ENCODE data around the gene EFCAB11. TPM values are rescaled to one million over a fixed set of nuclear protein-coding genes. Genes with fewer than 3 reads are reported as not detected.

The EFCAB11 gene
- total RNA-seq, 2 experiments from 2014 or later, result 0.36 to 0.47 TPM

DNA sequence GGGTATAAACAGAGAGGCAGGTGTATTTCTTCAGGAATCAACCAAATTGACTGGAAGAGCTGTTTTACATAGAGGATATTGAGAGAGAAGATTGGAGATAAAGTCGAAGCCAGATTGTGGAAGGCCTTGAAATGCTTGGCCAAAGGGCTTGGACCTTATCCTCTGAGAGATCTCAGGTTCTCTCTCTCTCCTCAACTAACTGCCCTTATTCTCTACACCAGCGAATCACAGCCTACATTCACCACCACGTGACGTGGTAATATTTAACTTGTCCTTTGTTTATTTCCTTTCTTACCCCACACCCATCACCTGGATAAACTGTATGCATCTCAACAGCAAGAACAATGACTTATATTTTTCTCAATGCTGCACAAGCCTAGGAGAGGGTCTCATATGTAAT lies 207.4 kb downstream of the EFCAB11 start:
- ChIA-PET CTCF (no interaction called here), POLR2A (no interaction called here)
- Mint-ChIP-seq H3K4me3 (no peak overlapping the region), H3K9me3 (peaks cover 7% of the 10 kb centered on the region), H3K36me3 (ENCODE audit: low read depth) (no peaks in the 10 kb centered on the region), H3K27me3 (no peaks in the 10 kb centered on the region), H3K27ac (no peak overlapping the region), H3K4me1 (ENCODE audit: low read depth) (peaks cover 37% of the 10 kb centered on the region)
- no peaks in the 10 kb centered on the region for H3K36me3 ChIP-seq (ENCODE audit: insufficient read depth, low read length)
- no peaks in the 10 kb centered on the region for H3K27me3 ChIP-seq (ENCODE audit: control insufficient read depth in 1 of 2, insufficient read depth in 2 of 2, low read length in 2 of 2)
- ATAC-seq (ENCODE audit: poor library complexity), result no peak
- no peaks in the 10 kb centered on the region for H3K9me3 ChIP-seq (ENCODE audit: control insufficient read depth in 1 of 2, insufficient read depth in 1 of 2, low read length in 2 of 2)
- no peak overlapping the region for H3K27ac ChIP-seq (ENCODE audit: low read depth in 1 of 2, low read length in 2 of 2)
- intact Hi-C loops (cut with DNase I, micrococcal nuclease), result no loop called here
- H3K4me1 ChIP-seq (ENCODE audit: insufficient read depth, low read length), result no peaks in the 10 kb centered on the region
- no peak overlapping the region for H3K4me3 ChIP-seq (ENCODE audit: low read length)
- TF ChIP-seq, protein P1, sequence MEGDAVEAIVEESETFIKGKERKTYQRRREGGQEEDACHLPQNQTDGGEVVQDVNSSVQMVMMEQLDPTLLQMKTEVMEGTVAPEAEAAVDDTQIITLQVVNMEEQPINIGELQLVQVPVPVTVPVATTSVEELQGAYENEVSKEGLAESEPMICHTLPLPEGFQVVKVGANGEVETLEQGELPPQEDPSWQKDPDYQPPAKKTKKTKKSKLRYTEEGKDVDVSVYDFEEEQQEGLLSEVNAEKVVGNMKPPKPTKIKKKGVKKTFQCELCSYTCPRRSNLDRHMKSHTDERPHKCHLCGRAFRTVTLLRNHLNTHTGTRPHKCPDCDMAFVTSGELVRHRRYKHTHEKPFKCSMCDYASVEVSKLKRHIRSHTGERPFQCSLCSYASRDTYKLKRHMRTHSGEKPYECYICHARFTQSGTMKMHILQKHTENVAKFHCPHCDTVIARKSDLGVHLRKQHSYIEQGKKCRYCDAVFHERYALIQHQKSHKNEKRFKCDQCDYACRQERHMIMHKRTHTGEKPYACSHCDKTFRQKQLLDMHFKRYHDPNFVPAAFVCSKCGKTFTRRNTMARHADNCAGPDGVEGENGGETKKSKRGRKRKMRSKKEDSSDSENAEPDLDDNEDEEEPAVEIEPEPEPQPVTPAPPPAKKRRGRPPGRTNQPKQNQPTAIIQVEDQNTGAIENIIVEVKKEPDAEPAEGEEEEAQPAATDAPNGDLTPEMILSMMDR (IDR thresholded peaks at IDR 0.05), result no peak
- DNase-seq, result no peak

DNA sequence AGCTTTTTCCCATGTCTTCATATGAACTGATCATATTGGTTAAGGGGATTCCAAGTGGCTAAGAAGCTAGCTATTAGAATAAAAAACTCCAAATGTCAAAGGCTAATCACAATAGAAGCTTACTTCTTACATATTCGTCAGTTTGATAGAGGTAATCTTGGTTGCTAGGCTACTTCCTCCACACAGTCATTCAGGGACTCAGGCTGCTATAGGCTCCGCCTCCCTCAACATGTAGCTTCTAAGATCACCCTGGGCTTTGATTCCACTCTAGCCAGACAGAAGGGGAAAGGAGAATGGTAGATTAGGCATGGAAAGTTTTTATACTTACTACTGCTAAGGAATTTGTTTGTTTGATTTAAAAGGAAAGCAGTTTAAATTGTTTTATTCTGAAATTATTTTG lies 207.9 kb downstream of the EFCAB11 start:
- H3K36me3 Mint-ChIP-seq (ENCODE audit: low read depth), result no peaks in the 10 kb centered on the region
- peaks cover 32% of the 10 kb centered on the region for H3K4me1 Mint-ChIP-seq (ENCODE audit: low read depth)
- intact Hi-C loops (cut with DNase I, micrococcal nuclease), result no loop called here
- no peak overlapping the region for H3K27ac Mint-ChIP-seq
- POLR2A ChIA-PET, result no interaction called here
- no peaks in the 10 kb centered on the region for H3K4me1 ChIP-seq (ENCODE audit: insufficient read depth, low read length)
- H3K4me3 Mint-ChIP-seq, result no peak overlapping the region
- H3K27ac ChIP-seq (ENCODE audit: low read depth in 1 of 2, low read length in 2 of 2), result no peak overlapping the region
- no peak overlapping the region for H3K4me3 ChIP-seq (ENCODE audit: low read length)
- no peak for ATAC-seq (ENCODE audit: poor library complexity)
- no peaks in the 10 kb centered on the region for H3K27me3 Mint-ChIP-seq
- no peaks in the 10 kb centered on the region for H3K36me3 ChIP-seq (ENCODE audit: insufficient read depth, low read length)
- peaks cover 7% of the 10 kb centered on the region for H3K9me3 Mint-ChIP-seq
- CTCF ChIA-PET, result interaction anchor here (0.6 kb wide), 1 partner anchor 274 kb away, joined by 4 read pairs; no protein-coding TSS in a partner anchor
- no peak for DNase-seq
- H3K9me3 ChIP-seq (ENCODE audit: control insufficient read depth in 1 of 2, insufficient read depth in 1 of 2, low read length in 2 of 2), result no peaks in the 10 kb centered on the region
- TF ChIP-seq, protein P1 (IDR thresholded peaks at IDR 0.05), result no peak
- H3K27me3 ChIP-seq (ENCODE audit: control insufficient read depth in 1 of 2, insufficient read depth in 2 of 2, low read length in 2 of 2), result no peaks in the 10 kb centered on the region

DNA sequence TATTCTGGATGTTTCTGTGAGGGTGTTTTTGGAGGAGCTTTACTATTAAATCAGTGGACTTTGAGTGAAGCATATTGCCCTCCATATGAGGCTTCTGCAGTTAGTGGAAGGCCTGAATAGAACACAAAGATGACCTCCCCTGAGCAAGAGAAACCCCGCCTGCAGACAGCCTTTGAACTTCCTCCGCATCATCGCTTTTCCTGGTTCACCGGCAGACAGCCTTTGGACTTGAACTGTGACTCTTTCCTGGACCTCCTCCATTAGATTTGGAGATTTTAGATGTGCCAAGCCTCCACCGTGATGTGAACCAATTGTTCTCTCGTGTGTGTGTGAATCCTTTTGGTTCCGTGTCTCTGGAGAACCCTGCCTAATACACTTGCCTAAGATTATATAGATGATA lies 208.4 kb downstream of the EFCAB11 start:
- no peak overlapping the region for H3K4me3 Mint-ChIP-seq
- DNase-seq (no peak), ATAC-seq (ENCODE audit: poor library complexity) (no peak)
- H3K4me1 Mint-ChIP-seq (ENCODE audit: low read depth), result peaks cover 27% of the 10 kb centered on the region
- Histone ChIP-seq H3K4me3 (ENCODE audit: low read length) (no peak overlapping the region), H3K4me1 (ENCODE audit: insufficient read depth, low read length) (no peaks in the 10 kb centered on the region), H3K27me3 (ENCODE audit: control insufficient read depth in 1 of 2, insufficient read depth in 2 of 2, low read length in 2 of 2) (no peaks in the 10 kb centered on the region), H3K27ac (ENCODE audit: low read depth in 1 of 2, low read length in 2 of 2) (no peak overlapping the region), H3K9me3 (ENCODE audit: control insufficient read depth in 1 of 2, insufficient read depth in 1 of 2, low read length in 2 of 2) (no peaks in the 10 kb centered on the region), H3K36me3 (ENCODE audit: insufficient read depth, low read length) (no peaks in the 10 kb centered on the region)
- no peaks in the 10 kb centered on the region for H3K36me3 Mint-ChIP-seq (ENCODE audit: low read depth)
- TF ChIP-seq, protein P1 (IDR thresholded peaks at IDR 0.05), result no peak
- ChIA-PET CTCF (interaction anchor here (0.6 to 1.1 kb wide), 2 partner anchors 12 to 274 kb away, joined by 3 to 4 read pairs; no protein-coding TSS in a partner anchor), POLR2A (no interaction called here)
- H3K27me3 Mint-ChIP-seq, result no peaks in the 10 kb centered on the region
- intact Hi-C loops (cut with DNase I, micrococcal nuclease), result no loop called here
- H3K9me3 Mint-ChIP-seq, result peaks cover 7% of the 10 kb centered on the region
- H3K27ac Mint-ChIP-seq, result no peak overlapping the region

Other genes with a start within 250 kb of the EFCAB11 start
- gene TDP1, start 1.2 kb upstream of the EFCAB11 start, total RNA-seq, result 10 to 100 TPM; 51.9 to 59.8 TPM
- gene KCNK13, start 107.3 kb upstream of the EFCAB11 start, total RNA-seq, result not detected